Ovary (tissue), 9 donors: ENCODE data around the gene TCERG1L. TPM values are rescaled to one million over a fixed set of nuclear protein-coding genes. Genes with fewer than 3 reads are reported as not detected.

ENCODE experiments used
- DNase-seq, 5 donors: peaks; one replicate each; pipeline ENCODE4 v3.0.0-alpha.2; 2019 to 2020
- H3K27ac ChIP-seq, 2 donors: fragments of 200-600 bp; one replicate each; pipeline versions ENCODE4 v1.5.1 to v1.8.0; 2019 to 2022
- H3K27me3 ChIP-seq: fragments of 200-600 bp; one replicate; pipeline ENCODE4 v1.8.0; 2022
- H3K36me3 ChIP-seq: fragments of 200-600 bp; sonication (generic); one replicate; pipeline ENCODE4 v1.5.1; 2019
- H3K4me1 ChIP-seq: one replicate; pipeline ENCODE4 v1.8.1; 2013; ENCODE audit warnings: mild to moderate bottlenecking, moderate library complexity; ENCODE audit not compliant: insufficient read depth
- H3K4me3 ChIP-seq: fragments of 200-600 bp; sonication (generic); one replicate; pipeline ENCODE4 v1.5.1; 2017
- H3K9me3 ChIP-seq, 2 donors: fragments of 200-600 bp in 1 of 2; sonication (generic) in 1 of 2; one replicate each; pipeline versions ENCODE4 v1.5.1 to v1.8.1; 2013 to 2019; ENCODE audit warnings: mild to moderate bottlenecking in 1 of 2, moderate library complexity in 1 of 2
- EP300 ChIP-seq: sonication (generic); formaldehyde crosslinking; IDR thresholded peaks from one replicate; pipeline ENCODE4 v1.6.1; 2017; ENCODE audit warnings: antibody characterized with exemption
- POLR2A ChIP-seq: fragments of 450-650 bp; IDR thresholded peaks from one replicate; pipeline ENCODE4 v1.6.1; 2017; ENCODE audit warnings: antibody characterized with exemption, mild to moderate bottlenecking, moderate library complexity
- WGBS, 3 donors: extraction: QIAGEN DNeasy Blood & Tissue Kit in 1 of 3; methylation state at CpG; one replicate each; pipeline versions ENCODE4 v1.1.5 to v1.1.7; 2013 to 2017; 5-methylcytosine and 5-hydroxymethylcytosine counted together
- intact Hi-C, 4 donors: fragments of 100-400 bp; cut with DNase I; formaldehyde crosslinking; loops; one replicate each; pipeline versions ENCODE4 v1.11.0 to v1.15.1; 2022 to 2023
- polyA plus RNA-seq, 2 donors: library from polyadenylated mRNA; stranded (reverse); fragments of 200-250 nt in 1 of 2; fragments of 350-450 nt in 1 of 2; fragmentation: Illumina TruSeq in 1 of 2; extraction: RNeasy Lipid Tissue Mini Kit (QIAGEN cat#74804) in 1 of 2; gene quantifications; one replicate each; pipeline ENCODE4 v1.2.3, GENCODE V29; 2013 to 2014
- total RNA-seq, 7 donors: library from RNA; depleted of rRNA in 2 of 7; stranded (reverse); fragments of >200 nt in 2 of 7; fragmentation: NEBNext Ultra II Directional in 3 of 7; extraction: Animal tissue kit (Norgen Biotek cat#: 25700) in 3 of 7; gene quantifications; one replicate each; pipeline versions ENCODE4 v1.1.0 to v1.2.4, GENCODE V29; 2016 to 2023
- TF ChIP-seq, protein P1 (sequence below), 3 donors: fragments of 450-650 bp in 2 of 3; fragments of 200-600 bp in 1 of 3; IDR thresholded peaks; one replicate each; pipeline versions ENCODE4 v1.5.1 to v1.8.0; 2016 to 2022; ENCODE audit warnings: antibody characterized with exemption in 3 of 3, mild to moderate bottlenecking in 1 of 3
- donor health status: DM: no; HTN: no; CAD: no; lungs with moderate emphysema.
- donor health status: DM: no; HTN: no; CAD: no.
- donor health status: Bipolar disorder and iron deficiency.
- donor health status: DM: yes; HTN: yes; CAD: no.
- donor health status: DM: no; HTN: no; CAD: no.
- donor health status: DM: yes; HTN: yes; CAD: no.

TCERG1L gene
- total and polyA plus RNA-seq, 9 donors, result 1.1 to 8.0 (median 1.8) TPM

DNA sequence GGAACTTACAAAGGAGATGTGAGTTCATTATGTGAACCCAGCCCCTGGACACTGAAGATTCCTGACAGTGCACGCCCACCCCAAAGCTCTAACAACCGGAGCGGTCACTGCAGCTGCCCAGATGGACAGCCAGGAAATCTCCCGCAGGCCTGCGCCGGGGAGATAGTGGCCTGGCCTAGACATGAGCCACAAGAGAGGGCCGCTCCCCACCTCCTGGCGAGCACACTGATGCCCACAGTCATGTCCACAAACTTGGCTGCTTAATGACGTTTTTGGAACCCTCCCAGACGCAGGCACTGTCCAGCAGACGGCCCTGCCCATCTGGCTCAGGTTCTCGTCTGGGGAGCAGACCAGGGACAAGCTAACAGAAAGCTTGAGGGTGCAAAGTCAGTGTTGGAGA lies 34.2 kb downstream of the TCERG1L start:
- Histone ChIP-seq H3K4me3 (no peak overlapping the region), H3K9me3 (no peaks in the 10 kb centered on the region), H3K4me1 (peaks cover 3% of the 10 kb centered on the region), H3K36me3 (no peaks in the 10 kb centered on the region), H3K27ac (no peak overlapping the region), H3K27me3 (no peaks in the 10 kb centered on the region)
- WGBS, 3 donors, result 36 to 64% (median 48%) methylated on average over 12 of the region's 12 CpGs
- no peak for DNase-seq
- no peak for TF ChIP-seq POLR2A
- TF ChIP-seq, protein P1, sequence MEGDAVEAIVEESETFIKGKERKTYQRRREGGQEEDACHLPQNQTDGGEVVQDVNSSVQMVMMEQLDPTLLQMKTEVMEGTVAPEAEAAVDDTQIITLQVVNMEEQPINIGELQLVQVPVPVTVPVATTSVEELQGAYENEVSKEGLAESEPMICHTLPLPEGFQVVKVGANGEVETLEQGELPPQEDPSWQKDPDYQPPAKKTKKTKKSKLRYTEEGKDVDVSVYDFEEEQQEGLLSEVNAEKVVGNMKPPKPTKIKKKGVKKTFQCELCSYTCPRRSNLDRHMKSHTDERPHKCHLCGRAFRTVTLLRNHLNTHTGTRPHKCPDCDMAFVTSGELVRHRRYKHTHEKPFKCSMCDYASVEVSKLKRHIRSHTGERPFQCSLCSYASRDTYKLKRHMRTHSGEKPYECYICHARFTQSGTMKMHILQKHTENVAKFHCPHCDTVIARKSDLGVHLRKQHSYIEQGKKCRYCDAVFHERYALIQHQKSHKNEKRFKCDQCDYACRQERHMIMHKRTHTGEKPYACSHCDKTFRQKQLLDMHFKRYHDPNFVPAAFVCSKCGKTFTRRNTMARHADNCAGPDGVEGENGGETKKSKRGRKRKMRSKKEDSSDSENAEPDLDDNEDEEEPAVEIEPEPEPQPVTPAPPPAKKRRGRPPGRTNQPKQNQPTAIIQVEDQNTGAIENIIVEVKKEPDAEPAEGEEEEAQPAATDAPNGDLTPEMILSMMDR (IDR thresholded peaks at IDR 0.05), result no peak
- TF ChIP-seq EP300, result no peak
- intact Hi-C loops, result no loop called here

DNA sequence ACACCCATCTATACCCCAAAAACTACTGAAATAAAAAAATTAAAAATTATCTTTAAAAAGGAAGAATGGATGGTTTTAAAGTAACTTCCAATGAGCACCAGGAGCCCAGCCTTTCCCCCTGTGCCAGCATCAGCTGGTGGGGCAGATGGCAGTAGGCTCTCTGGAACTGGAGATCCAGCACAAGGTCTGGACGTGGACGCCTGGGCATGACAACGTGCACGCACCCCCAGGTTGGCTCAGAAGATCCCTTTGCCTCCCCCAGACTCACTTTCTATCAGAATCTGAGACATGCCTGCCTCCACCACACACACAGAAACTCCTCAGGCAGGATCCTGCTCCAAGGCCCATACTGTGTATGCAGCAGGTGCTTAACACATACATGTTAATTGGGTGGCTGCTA lies 35.8 kb downstream of the TCERG1L start:
- 73 to 89% (median 80%) methylated on average over 4 of the region's 4 CpGs for WGBS, 3 donors
- intact Hi-C loops, result no loop called here
- no peak for DNase-seq

DNA sequence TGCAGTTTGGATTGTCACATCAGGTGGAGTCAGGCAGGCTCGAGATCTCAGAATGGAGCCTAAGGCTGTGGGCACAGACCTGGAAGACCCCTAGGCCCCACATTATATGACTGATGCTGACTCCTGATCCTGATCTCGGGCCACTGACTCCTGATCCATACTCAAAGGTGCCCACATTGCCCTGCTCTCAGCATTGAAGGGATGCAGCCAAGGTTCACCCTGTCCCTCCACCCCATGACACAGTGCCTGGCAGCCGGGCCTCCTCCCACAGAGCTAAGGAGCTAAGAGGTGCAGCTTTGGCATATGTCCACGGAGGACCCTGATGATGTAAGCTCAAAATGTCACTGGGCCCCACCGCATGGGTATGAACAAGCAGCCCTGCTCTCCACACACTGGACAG lies 36.6 kb downstream of the TCERG1L start:
- 89 to 91% (median 90%) methylated on average over 5 of the region's 5 CpGs for WGBS, 3 donors
- Histone ChIP-seq H3K27me3 (no peaks in the 10 kb centered on the region), H3K4me3 (no peak overlapping the region), H3K9me3 (no peaks in the 10 kb centered on the region), H3K27ac (no peak overlapping the region), H3K36me3 (no peaks in the 10 kb centered on the region), H3K4me1 (peaks cover 12% of the 10 kb centered on the region)
- DNase-seq, result no peak
- intact Hi-C loops, result no loop called here
- no peak for TF ChIP-seq POLR2A
- TF ChIP-seq, protein P1 (IDR thresholded peaks at IDR 0.05), result no peak
- TF ChIP-seq EP300, result no peak

More for the DNA sequence above, 35.8 kb downstream of the TCERG1L start:
- H3K27ac ChIP-seq, result no peak overlapping the region
- no peak overlapping the region for H3K4me3 ChIP-seq
- no peaks in the 10 kb centered on the region for H3K27me3 ChIP-seq
- no peak for TF ChIP-seq EP300
- TF ChIP-seq, protein P1 (IDR thresholded peaks at IDR 0.05), result no peak
- TF ChIP-seq POLR2A, result no peak
- H3K4me1 ChIP-seq, result peaks cover 6% of the 10 kb centered on the region
- H3K36me3 ChIP-seq, result no peaks in the 10 kb centered on the region
- no peaks in the 10 kb centered on the region for H3K9me3 ChIP-seq

DNA sequence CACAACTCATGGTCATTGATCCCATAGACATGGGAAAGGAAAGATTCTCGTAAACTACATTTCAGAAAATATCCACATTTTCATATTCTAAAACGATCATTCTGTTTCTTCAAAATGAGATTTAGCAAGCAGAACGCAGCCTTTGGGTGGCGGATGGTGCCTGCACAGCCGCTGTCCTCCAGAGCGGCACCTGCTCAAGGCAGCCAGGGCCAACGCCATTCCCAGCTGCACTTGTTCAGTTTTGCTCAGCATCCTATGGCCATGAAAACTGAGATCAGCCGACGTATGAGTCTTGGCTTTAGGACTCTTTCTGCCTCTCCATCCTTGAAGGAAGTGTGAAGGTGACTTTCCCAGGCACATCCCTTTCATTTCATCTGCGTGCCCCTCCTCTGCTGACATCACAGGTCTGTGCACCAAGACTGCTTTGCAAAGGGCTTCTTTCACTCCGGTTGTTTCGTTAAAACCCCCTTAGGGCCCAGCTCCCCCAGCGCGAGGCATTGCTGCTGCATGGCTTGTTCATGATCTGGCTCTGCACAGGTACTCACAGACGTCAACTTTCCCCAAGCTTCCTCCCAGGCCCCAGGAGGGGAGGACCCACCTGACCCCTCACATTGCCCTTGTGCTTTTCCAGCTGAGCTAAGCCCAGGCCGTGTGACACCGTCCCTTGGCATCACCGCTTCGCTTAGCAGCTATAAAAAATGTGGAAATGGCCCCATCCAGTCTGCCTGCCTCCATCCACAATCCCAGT lies 37.2 kb downstream of the TCERG1L start:
- Histone ChIP-seq H3K9me3 (no peaks in the 10 kb centered on the region), H3K4me3 (no peak overlapping the region), H3K27ac (no peak overlapping the region), H3K27me3 (no peaks in the 10 kb centered on the region), H3K4me1 (peaks cover 15% of the 10 kb centered on the region), H3K36me3 (no peaks in the 10 kb centered on the region)
- no peak for TF ChIP-seq POLR2A
- no peak for TF ChIP-seq EP300
- TF ChIP-seq, protein P1 (IDR thresholded peaks at IDR 0.05), result no peak
- intact Hi-C loops, result no loop called here
- no peak for DNase-seq
- WGBS, 3 donors, result 93 to 95% (median 94%) methylated on average over 19 of the region's 19 CpGs
